Mucosa of descending colon (tissue), 3 donors: Measurements from ENCODE around the gene PIM2. TPM values are rescaled to one million over a fixed set of nuclear protein-coding genes. Genes with fewer than 3 reads are reported as not detected.

Experiments used
- ATAC-seq: fragments of 200-7000 bp; cut with Tn5 transposase; one replicate; pipeline ENCODE4 v1.9.1; 2020; ENCODE audit warnings: mild to moderate bottlenecking, moderate library complexity
- DNase-seq, 3 donors: peaks; one replicate each; pipeline ENCODE4 v3.0.0-alpha.2; 2020
- H3K36me3 ChIP-seq: fragments of 200-600 bp; one replicate; pipeline ENCODE4 v1.8.0; 2021; ENCODE audit warnings: low read depth, mild to moderate bottlenecking
- H3K4me1 ChIP-seq: fragments of 200-600 bp; one replicate; pipeline ENCODE4 v1.8.0; 2021; ENCODE audit warnings: low read depth, mild to moderate bottlenecking
- H3K4me3 ChIP-seq: fragments of 200-600 bp; one replicate; pipeline ENCODE4 v1.8.0; 2021; ENCODE audit warnings: mild to moderate bottlenecking
- H3K9me3 ChIP-seq: fragments of 200-600 bp; one replicate; pipeline ENCODE4 v1.8.0; 2021; ENCODE audit warnings: mild to moderate bottlenecking
- CTCF ChIP-seq: fragments of 200-600 bp; IDR thresholded peaks from one replicate; pipeline ENCODE4 v1.8.0; 2022; ENCODE audit warnings: antibody characterized with exemption, mild to moderate bottlenecking
- intact Hi-C, 2 donors: fragments of 100-400 bp; cut with DNase I in 1 of 2; cut with micrococcal nuclease in 1 of 2; formaldehyde crosslinking; loops; one replicate each; pipeline versions ENCODE4 v1.11.0 to v1.11.1; 2022; cut with DNase I, micrococcal nuclease
- total RNA-seq, 3 donors: library from RNA; stranded (reverse); fragmentation: NEBNext Ultra II Directional in 2 of 3; extraction: Animal tissue kit (Norgen Biotek cat#: 25700) in 2 of 3; gene quantifications; one replicate each; pipeline versions ENCODE4 v1.2.1 to v1.2.4, GENCODE V29; 2021 to 2023
- donor health status: DM: no; HTN: no; CAD: no; lungs with moderate emphysema.
- donor health status: DM: no; HTN: no; CAD: no.
- donor health status: DM: no; HTN: yes; CAD: no.

The PIM2 gene
- total RNA-seq, 3 donors from 2014 or later: 10.5 to 30.0 (median 20.5) TPM

- Histone ChIP-seq H3K9me3 (no peaks in the 10 kb centered on the region), H3K4me3 (no peak overlapping the region), H3K36me3 (no peaks in the 10 kb centered on the region), H3K4me1 (no peaks in the 10 kb centered on the region)
- intact Hi-C loops: no loop called here
- ATAC-seq (no peak), DNase-seq (no peak)
- no peak for TF ChIP-seq CTCF
These were observed 41.5 kb upstream of the PIM2 start for GRCh38 chrX:48960291-48960690.

- DNase-seq (peak in 2 of 3 donors; percentile 48 to 65), ATAC-seq (peak; percentile 4)
- no peak for TF ChIP-seq CTCF
- Histone ChIP-seq H3K9me3 (no peaks in the 10 kb centered on the region), H3K4me1 (peaks cover 2% of the 10 kb centered on the region), H3K36me3 (no peaks in the 10 kb centered on the region), H3K4me3 (peak overlapping the region; percentile 11)
- intact Hi-C loops: no loop called here
These were observed 39.8 kb upstream of the PIM2 start for GRCh38 chrX:48958635-48959094.

- Histone ChIP-seq H3K4me3 (peak overlapping the region; percentile 48), H3K4me1 (peaks cover 3% of the 10 kb centered on the region), H3K36me3 (no peaks in the 10 kb centered on the region), H3K9me3 (no peaks in the 10 kb centered on the region)
- no peak for TF ChIP-seq CTCF
- ATAC-seq: peak; percentile 90
- intact Hi-C loops: no loop called here
- DNase-seq: peak; percentile 93 to 98 (median 93)
These were observed 39.2 kb upstream of the PIM2 start for GRCh38 chrX:48957827-48958634.

GRCh38 chrX:48957477-48957826 lies 38.6 kb upstream of the PIM2 start, which contains the start of gene OTUD5:
Gene OTUD5 (minus strand): TSS chrX:48957607. CDS start chrX:48957570, 37 bp downstream.
- peak within 1 kb of the TSS; percentile 48 for H3K4me3 ChIP-seq
- H3K9me3 ChIP-seq: no peaks in the 10 kb centered on the region
- H3K4me1 ChIP-seq: peaks cover 7% of the 10 kb centered on the region
- no peaks in the 10 kb centered on the region for H3K36me3 ChIP-seq
- intact Hi-C loops: no loop called here
- DNase-seq (peak in 1 of 3 donors; percentile 84), ATAC-seq (peak; percentile 5)
- TF ChIP-seq CTCF: no peak

DNA sequence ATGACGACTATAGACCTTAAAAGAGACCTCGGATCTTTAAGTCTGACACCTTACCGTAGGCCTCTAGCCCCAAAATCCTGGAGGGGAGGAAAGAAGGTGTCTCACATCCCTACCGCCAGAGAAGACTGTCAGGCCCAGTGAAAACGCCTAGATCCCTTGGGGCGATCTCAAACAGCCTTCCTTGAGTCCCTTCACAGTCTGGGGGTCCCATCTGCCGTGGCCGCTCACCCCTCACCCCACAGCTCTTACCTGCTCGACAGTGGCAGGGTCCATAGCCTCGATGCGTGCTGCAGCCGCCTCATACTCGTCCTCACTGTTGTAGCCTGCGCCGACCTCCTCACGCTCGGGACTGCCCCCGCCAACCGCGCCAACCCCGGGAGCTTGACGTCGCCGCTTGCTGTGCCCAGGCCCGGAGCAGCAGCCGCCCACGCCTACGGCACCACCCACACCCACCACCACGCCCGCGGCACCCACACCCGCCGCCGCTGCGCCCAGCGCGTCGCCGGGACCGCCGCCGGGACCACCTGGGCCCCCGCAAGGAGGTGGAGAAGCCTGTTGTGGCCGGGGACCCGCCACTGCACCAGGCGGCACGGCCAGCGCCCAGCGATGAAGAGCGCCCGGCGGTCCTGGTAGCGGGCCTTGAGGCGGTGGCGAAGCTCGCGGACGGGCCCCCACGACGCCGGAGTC lies 38.0 kb upstream of the PIM2 start:
- ATAC-seq (peak; percentile 4), DNase-seq (peak; percentile 29 to 72 (median 58))
- TF ChIP-seq CTCF: no peak
- intact Hi-C loops: no loop called here
- no peaks in the 10 kb centered on the region for H3K9me3 ChIP-seq
- no peaks in the 10 kb centered on the region for H3K36me3 ChIP-seq
- H3K4me3 ChIP-seq: peak overlapping the region; percentile 48
- peaks cover 7% of the 10 kb centered on the region for H3K4me1 ChIP-seq
